HEK293 (cell line): ENCODE measurements around the gene USP8.

Experiments
- CTCF ChIA-PET: fragments of 350-600 bp; formaldehyde crosslinking; extraction: SDS; loops from one replicate; lab custom pipeline; 2021; ENCODE audit warnings: antibody characterized with exemption; lab: Yijun Ruan, JAX
- POLR2A ChIA-PET: fragments of 300-600 bp; formaldehyde crosslinking; extraction: SDS; loops from one replicate; lab custom pipeline; 2020; ENCODE audit warnings: antibody characterized with exemption, inconsistent platforms; lab: Yijun Ruan, JAX
- H3K27ac ChIP-seq: fragments of 200-500 bp; sonication (Bioruptor generic); 2 replicates; pipeline ENCODE4 v1.5.1; 2014; ENCODE audit warnings: low read depth, low read length, control low read depth, inconsistent platforms; ENCODE audit errors: extremely low read depth
- H3K36me3 ChIP-seq, 2 experiments: fragments of 200-500 bp in 1 of 2; sonication (Bioruptor generic) in 1 of 2; 1 replicate in 1 of 2; 2 replicates in 1 of 2; pipeline ENCODE4 v1.5.1; 2014 to 2017; ENCODE audit warnings: inconsistent platforms in 2 of 2, low read length in 2 of 2; ENCODE audit not compliant: control insufficient read depth in 2 of 2, insufficient read depth in 1 of 2
- H3K4me1 ChIP-seq: fragments of 200-500 bp; sonication (Bioruptor generic); 2 replicates; pipeline ENCODE4 v1.5.1; 2014; ENCODE audit warnings: mild to moderate bottlenecking, low read length, inconsistent platforms; ENCODE audit not compliant: control insufficient read depth, insufficient read depth
- H3K4me3 ChIP-seq: 2 replicates; pipeline ENCODE4 v1.5.1; 2011; ENCODE audit warnings: low read depth, mild to moderate bottlenecking, control low read depth, low read length, moderate library complexity
- H3K9me3 ChIP-seq: fragments of 200-500 bp; sonication (Bioruptor generic); 2 replicates; pipeline ENCODE4 v1.5.1; 2014; ENCODE audit warnings: low read depth, low read length, inconsistent platforms; ENCODE audit not compliant: control insufficient read depth, insufficient read depth
- GFI1B ChIP-seq: fragments of 450-650 bp; formaldehyde crosslinking; IDR thresholded peaks from 2 replicates; pipeline ENCODE4 v1.5.1; 2016; ENCODE audit warnings: missing biosample characterization, missing genetic modification characterization
- GLI4 ChIP-seq: fragments of 450-650 bp; formaldehyde crosslinking; IDR thresholded peaks from 2 replicates; pipeline ENCODE4 v1.5.1; 2016; ENCODE audit warnings: missing biosample characterization, missing genetic modification characterization
- ZBTB21 ChIP-seq: fragments of 450-650 bp; formaldehyde crosslinking; IDR thresholded peaks from 2 replicates; pipeline ENCODE4 v1.5.1; 2017; ENCODE audit warnings: missing biosample characterization, missing genetic modification characterization
- ZBTB8A ChIP-seq: fragments of 450-650 bp; formaldehyde crosslinking; IDR thresholded peaks from 2 replicates; pipeline ENCODE4 v1.5.1; 2016; ENCODE audit warnings: missing biosample characterization, missing genetic modification characterization
- ZFP41 ChIP-seq: fragments of 450-650 bp; formaldehyde crosslinking; IDR thresholded peaks from 2 replicates; pipeline ENCODE4 v1.5.1; 2016; ENCODE audit warnings: missing biosample characterization, missing genetic modification characterization, borderline replicate concordance
- ZNF16 ChIP-seq: fragments of 450-650 bp; formaldehyde crosslinking; IDR thresholded peaks from 2 replicates; pipeline ENCODE4 v1.5.1; 2016; ENCODE audit warnings: low read depth, missing biosample characterization, missing genetic modification characterization
- ZNF169 ChIP-seq: fragments of 450-650 bp; formaldehyde crosslinking; IDR thresholded peaks from 2 replicates; pipeline ENCODE4 v1.5.1; 2016; ENCODE audit warnings: missing biosample characterization, missing genetic modification characterization
- ZNF174 ChIP-seq: fragments of 450-650 bp; formaldehyde crosslinking; IDR thresholded peaks from 2 replicates; pipeline ENCODE4 v1.5.0; 2017; ENCODE audit warnings: missing biosample characterization, mild to moderate bottlenecking, missing genetic modification characterization
- ZNF239 ChIP-seq: fragments of 450-650 bp; formaldehyde crosslinking; IDR thresholded peaks from 2 replicates; pipeline ENCODE4 v1.5.1; 2016; ENCODE audit warnings: missing biosample characterization, missing genetic modification characterization
- ZNF37A ChIP-seq: fragments of 450-650 bp; IDR thresholded peaks from 2 replicates; pipeline ENCODE4 v1.5.1; 2018; ENCODE audit warnings: missing biosample characterization, missing genetic modification characterization
- ZNF423 ChIP-seq: fragments of 450-650 bp; formaldehyde crosslinking; IDR thresholded peaks from 2 replicates; pipeline ENCODE4 v1.5.1; 2016; ENCODE audit warnings: missing biosample characterization, missing genetic modification characterization
- ZNF433 ChIP-seq: fragments of 450-650 bp; formaldehyde crosslinking; IDR thresholded peaks from 2 replicates; pipeline ENCODE4 v1.5.1; 2016; ENCODE audit warnings: missing biosample characterization, missing genetic modification characterization, low read depth
- ZNF473 ChIP-seq: fragments of 450-650 bp; formaldehyde crosslinking; IDR thresholded peaks from 2 replicates; pipeline ENCODE4 v1.5.1; 2017; ENCODE audit warnings: missing biosample characterization, missing genetic modification characterization
- ZNF596 ChIP-seq: fragments of 450-650 bp; IDR thresholded peaks from 2 replicates; pipeline ENCODE4 v1.5.0; 2018; ENCODE audit warnings: missing biosample characterization, mild to moderate bottlenecking, missing genetic modification characterization, moderate library complexity
- ZNF600 ChIP-seq: fragments of 450-650 bp; formaldehyde crosslinking; IDR thresholded peaks from 2 replicates; pipeline ENCODE4 v1.5.1; 2016; ENCODE audit warnings: missing biosample characterization, missing genetic modification characterization
- ZNF677 ChIP-seq: fragments of 450-650 bp; IDR thresholded peaks from 2 replicates; pipeline ENCODE4 v1.5.0; 2018; ENCODE audit warnings: missing biosample characterization, mild to moderate bottlenecking, missing genetic modification characterization, moderate library complexity
- ZNF76 ChIP-seq: fragments of 450-650 bp; formaldehyde crosslinking; IDR thresholded peaks from 2 replicates; pipeline ENCODE4; 2016; ENCODE audit warnings: low read depth, missing biosample characterization, missing genetic modification characterization, borderline replicate concordance
- ZNF777 ChIP-seq: fragments of 450-650 bp; formaldehyde crosslinking; IDR thresholded peaks from 2 replicates; pipeline ENCODE4 v1.5.1; 2017; ENCODE audit warnings: missing biosample characterization, missing genetic modification characterization, borderline replicate concordance
- TF ChIP-seq, protein P1 (sequence below): fragments of 450-650 bp; formaldehyde crosslinking; IDR thresholded peaks from 2 replicates; pipeline ENCODE4 v1.5.1; 2016; ENCODE audit warnings: missing biosample characterization, missing genetic modification characterization
- TF ChIP-seq, protein P2 (sequence below): fragments of 450-650 bp; formaldehyde crosslinking; IDR thresholded peaks from 2 replicates; pipeline ENCODE4 v1.5.1; 2016; ENCODE audit warnings: missing biosample characterization, missing genetic modification characterization
- TF ChIP-seq, protein P3 (sequence below): fragments of 450-650 bp; formaldehyde crosslinking; IDR thresholded peaks from 2 replicates; pipeline ENCODE4 v1.5.1; 2016; ENCODE audit warnings: missing biosample characterization, missing genetic modification characterization, borderline replicate concordance
- TF ChIP-seq, protein P4 (sequence below): fragments of 450-650 bp; formaldehyde crosslinking; IDR thresholded peaks from 2 replicates; pipeline ENCODE4 v1.5.1; 2016; ENCODE audit warnings: missing biosample characterization, missing genetic modification characterization

The USP8 gene

DNA sequence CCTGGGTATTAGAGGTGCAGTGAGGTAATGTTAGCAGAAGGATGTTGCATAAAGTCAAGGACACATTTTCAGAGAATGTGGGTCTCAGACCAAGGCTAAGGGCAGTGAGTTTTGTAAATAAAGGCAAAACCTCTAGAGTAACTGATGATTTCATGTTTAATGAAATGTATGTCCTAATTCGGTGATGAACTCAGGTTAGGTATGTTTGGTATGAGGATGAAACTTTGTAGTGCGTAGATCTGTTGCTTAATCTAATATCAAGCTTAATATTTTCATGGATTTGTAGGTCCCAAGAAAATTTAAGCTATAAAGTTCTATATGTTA, 118.6 kb downstream of the USP8 start (continued):
- TF ChIP-seq, protein P1, sequence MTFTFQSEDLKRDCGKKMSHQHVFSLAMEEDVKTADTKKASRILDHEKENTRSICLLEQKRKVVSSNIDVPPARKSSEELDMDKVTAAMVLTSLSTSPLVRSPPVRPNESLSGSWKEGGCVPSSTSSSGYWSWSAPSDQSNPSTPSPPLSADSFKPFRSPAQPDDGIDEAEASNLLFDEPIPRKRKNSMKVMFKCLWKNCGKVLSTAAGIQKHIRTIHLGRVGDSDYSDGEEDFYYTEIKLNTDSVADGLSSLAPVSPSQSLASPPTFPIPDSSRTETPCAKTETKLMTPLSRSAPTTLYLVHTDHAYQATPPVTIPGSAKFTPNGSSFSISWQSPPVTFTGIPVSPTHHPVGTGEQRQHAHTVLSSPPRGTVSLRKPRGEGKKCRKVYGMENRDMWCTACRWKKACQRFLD (tag by site-specific recombination), result no peak
- no peak for TF ChIP-seq ZNF239 (tag by site-specific recombination)
- TF ChIP-seq ZNF76 (tag by site-specific recombination), result no peak
- TF ChIP-seq ZNF600 (tag by site-specific recombination), result no peak
- TF ChIP-seq ZNF37A (tag by site-specific recombination), result no peak

DNA sequence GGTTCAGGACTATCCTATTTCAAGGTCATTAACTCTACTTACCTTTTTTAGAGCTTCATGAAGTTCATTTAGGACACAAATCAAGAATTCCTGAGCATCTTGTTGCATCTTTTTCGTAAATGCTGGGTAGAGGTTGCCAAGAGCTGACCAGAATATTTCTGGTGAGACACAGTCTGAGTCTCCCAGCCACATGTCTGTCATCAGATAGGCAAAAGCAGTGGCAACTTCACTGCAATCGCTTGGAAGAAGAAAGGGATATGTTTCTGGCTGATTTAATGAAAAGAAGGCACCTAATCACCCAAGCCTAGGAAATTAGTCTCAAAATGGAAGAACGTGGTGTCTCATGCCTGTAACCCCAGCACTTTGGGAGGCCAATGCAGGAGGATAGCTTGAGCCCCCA, 119.4 kb downstream of the USP8 start:
- Histone ChIP-seq H3K4me1 (no peaks in the 10 kb centered on the region), H3K27ac (no peak overlapping the region), H3K36me3 (no peaks in the 10 kb centered on the region)
- POLR2A ChIA-PET, result interaction anchor here (0.6 kb wide), 1 partner anchor 185 kb away, joined by 7 read pairs; no protein-coding TSS in a partner anchor
- TF ChIP-seq ZNF169 (tag by site-specific recombination), result no peak
- no peak for TF ChIP-seq ZNF473 (tag by site-specific recombination)
- no peak for TF ChIP-seq GFI1B
- no peak for TF ChIP-seq ZBTB21 (tag by site-specific recombination)
- TF ChIP-seq ZNF16 (tag by site-specific recombination), result no peak
- no peak for TF ChIP-seq ZNF677
- no peak for TF ChIP-seq ZNF433 (tag by site-specific recombination)
- TF ChIP-seq, protein P2, sequence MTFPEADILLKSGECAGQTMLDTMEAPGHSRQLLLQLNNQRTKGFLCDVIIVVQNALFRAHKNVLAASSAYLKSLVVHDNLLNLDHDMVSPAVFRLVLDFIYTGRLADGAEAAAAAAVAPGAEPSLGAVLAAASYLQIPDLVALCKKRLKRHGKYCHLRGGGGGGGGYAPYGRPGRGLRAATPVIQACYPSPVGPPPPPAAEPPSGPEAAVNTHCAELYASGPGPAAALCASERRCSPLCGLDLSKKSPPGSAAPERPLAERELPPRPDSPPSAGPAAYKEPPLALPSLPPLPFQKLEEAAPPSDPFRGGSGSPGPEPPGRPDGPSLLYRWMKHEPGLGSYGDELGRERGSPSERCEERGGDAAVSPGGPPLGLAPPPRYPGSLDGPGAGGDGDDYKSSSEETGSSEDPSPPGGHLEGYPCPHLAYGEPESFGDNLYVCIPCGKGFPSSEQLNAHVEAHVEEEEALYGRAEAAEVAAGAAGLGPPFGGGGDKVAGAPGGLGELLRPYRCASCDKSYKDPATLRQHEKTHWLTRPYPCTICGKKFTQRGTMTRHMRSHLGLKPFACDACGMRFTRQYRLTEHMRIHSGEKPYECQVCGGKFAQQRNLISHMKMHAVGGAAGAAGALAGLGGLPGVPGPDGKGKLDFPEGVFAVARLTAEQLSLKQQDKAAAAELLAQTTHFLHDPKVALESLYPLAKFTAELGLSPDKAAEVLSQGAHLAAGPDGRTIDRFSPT, result no peak
- TF ChIP-seq ZBTB8A (tag by site-specific recombination), result no peak
- no peak for TF ChIP-seq ZNF174
- TF ChIP-seq ZNF596 (tag by site-specific recombination), result no peak
- no peak for TF ChIP-seq ZNF777 (tag by site-specific recombination)
- TF ChIP-seq, all 188 proteins: peak for 0
- CTCF ChIA-PET, result no interaction called here
- Histone ChIP-seq H3K4me3 (no peak overlapping the region), H3K9me3 (no peaks in the 10 kb centered on the region)

DNA sequence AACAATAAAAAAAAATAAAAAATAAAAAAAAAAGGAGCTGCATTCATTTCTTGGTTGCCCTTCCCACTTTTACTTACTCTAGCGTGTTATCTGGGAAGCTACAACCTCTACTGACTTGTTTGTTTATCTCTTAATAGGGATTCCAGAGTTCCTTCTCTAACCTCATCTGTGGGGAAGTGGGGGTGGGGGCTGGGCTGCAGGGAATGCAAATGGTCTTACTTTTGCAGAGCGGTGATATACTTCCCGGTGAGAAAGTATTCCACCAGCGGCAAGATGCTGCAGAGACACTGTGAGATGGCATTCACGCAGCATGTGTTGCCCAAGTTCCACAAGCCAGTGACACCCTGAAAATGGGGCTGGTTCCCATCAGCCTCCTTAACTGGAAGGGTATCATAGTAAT, 120.2 kb downstream of the USP8 start:
- Histone ChIP-seq H3K27ac (no peak overlapping the region), H3K4me3 (no peak overlapping the region), H3K36me3 (no peaks in the 10 kb centered on the region), H3K9me3 (no peaks in the 10 kb centered on the region), H3K4me1 (no peaks in the 10 kb centered on the region)
- TF ChIP-seq ZNF777 (tag by site-specific recombination) (no peak), ZNF423 (tag by site-specific recombination) (no peak), ZNF169 (tag by site-specific recombination) (no peak), ZBTB21 (tag by site-specific recombination) (no peak), GLI4 (tag by site-specific recombination) (no peak), ZFP41 (tag by site-specific recombination) (no peak), ZNF239 (tag by site-specific recombination) (no peak), ZNF677 (no peak)
- TF ChIP-seq, protein P3, sequence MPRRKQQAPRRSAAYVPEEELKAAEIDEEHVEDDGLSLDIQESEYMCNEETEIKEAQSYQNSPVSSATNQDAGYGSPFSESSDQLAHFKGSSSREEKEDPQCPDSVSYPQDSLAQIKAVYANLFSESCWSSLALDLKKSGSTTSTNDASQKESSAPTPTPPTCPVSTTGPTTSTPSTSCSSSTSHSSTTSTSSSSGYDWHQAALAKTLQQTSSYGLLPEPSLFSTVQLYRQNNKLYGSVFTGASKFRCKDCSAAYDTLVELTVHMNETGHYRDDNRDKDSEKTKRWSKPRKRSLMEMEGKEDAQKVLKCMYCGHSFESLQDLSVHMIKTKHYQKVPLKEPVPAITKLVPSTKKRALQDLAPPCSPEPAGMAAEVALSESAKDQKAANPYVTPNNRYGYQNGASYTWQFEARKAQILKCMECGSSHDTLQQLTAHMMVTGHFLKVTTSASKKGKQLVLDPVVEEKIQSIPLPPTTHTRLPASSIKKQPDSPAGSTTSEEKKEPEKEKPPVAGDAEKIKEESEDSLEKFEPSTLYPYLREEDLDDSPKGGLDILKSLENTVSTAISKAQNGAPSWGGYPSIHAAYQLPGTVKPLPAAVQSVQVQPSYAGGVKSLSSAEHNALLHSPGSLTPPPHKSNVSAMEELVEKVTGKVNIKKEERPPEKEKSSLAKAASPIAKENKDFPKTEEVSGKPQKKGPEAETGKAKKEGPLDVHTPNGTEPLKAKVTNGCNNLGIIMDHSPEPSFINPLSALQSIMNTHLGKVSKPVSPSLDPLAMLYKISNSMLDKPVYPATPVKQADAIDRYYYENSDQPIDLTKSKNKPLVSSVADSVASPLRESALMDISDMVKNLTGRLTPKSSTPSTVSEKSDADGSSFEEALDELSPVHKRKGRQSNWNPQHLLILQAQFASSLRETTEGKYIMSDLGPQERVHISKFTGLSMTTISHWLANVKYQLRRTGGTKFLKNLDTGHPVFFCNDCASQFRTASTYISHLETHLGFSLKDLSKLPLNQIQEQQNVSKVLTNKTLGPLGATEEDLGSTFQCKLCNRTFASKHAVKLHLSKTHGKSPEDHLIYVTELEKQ (tag by site-specific recombination), result no peak
- TF ChIP-seq, protein P4, sequence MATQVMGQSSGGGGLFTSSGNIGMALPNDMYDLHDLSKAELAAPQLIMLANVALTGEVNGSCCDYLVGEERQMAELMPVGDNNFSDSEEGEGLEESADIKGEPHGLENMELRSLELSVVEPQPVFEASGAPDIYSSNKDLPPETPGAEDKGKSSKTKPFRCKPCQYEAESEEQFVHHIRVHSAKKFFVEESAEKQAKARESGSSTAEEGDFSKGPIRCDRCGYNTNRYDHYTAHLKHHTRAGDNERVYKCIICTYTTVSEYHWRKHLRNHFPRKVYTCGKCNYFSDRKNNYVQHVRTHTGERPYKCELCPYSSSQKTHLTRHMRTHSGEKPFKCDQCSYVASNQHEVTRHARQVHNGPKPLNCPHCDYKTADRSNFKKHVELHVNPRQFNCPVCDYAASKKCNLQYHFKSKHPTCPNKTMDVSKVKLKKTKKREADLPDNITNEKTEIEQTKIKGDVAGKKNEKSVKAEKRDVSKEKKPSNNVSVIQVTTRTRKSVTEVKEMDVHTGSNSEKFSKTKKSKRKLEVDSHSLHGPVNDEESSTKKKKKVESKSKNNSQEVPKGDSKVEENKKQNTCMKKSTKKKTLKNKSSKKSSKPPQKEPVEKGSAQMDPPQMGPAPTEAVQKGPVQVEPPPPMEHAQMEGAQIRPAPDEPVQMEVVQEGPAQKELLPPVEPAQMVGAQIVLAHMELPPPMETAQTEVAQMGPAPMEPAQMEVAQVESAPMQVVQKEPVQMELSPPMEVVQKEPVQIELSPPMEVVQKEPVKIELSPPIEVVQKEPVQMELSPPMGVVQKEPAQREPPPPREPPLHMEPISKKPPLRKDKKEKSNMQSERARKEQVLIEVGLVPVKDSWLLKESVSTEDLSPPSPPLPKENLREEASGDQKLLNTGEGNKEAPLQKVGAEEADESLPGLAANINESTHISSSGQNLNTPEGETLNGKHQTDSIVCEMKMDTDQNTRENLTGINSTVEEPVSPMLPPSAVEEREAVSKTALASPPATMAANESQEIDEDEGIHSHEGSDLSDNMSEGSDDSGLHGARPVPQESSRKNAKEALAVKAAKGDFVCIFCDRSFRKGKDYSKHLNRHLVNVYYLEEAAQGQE (tag by site-specific recombination), result no peak
- CTCF ChIA-PET, result no interaction called here
- POLR2A ChIA-PET, result no interaction called here
